ENCODE results near the gene MCC.

Gene MCC

GRCh38 chr5:113234546-113234945 lies 253.7 kb downstream of the MCC start:
- TF ChIP-seq, protein P1, sequence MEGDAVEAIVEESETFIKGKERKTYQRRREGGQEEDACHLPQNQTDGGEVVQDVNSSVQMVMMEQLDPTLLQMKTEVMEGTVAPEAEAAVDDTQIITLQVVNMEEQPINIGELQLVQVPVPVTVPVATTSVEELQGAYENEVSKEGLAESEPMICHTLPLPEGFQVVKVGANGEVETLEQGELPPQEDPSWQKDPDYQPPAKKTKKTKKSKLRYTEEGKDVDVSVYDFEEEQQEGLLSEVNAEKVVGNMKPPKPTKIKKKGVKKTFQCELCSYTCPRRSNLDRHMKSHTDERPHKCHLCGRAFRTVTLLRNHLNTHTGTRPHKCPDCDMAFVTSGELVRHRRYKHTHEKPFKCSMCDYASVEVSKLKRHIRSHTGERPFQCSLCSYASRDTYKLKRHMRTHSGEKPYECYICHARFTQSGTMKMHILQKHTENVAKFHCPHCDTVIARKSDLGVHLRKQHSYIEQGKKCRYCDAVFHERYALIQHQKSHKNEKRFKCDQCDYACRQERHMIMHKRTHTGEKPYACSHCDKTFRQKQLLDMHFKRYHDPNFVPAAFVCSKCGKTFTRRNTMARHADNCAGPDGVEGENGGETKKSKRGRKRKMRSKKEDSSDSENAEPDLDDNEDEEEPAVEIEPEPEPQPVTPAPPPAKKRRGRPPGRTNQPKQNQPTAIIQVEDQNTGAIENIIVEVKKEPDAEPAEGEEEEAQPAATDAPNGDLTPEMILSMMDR (IDR thresholded peaks at IDR 0.05; ENCODE audit: low read depth, low read length) = no peak
- no peak for DNase-seq (ENCODE audit: low read depth in 2 of 2)

DNA sequence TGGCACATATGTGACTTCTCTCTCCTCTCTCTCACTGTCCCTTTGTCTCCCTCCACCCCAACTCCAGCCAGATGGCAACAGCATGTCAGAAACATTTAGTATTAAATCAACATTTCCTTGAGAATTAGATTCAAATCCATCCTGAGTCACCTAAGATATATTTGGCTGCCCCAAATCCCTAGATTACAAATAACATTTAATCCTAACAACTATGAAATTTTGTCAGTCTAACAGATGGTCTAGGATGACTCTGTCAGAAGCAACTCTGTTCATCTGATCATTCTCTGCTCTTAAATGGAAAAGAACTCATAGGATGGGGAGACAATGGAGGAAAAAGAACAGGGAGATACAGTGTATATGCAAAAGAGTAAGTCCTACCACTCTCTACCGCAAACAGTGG lies 254.6 kb downstream of the MCC start:
- TF ChIP-seq, protein P1 (IDR thresholded peaks at IDR 0.05; ENCODE audit: low read depth, low read length) = no peak
- no peak overlapping the region for H3K4me3 ChIP-seq (replicated peaks in 1 of 2; ENCODE audit: low read depth in 2 of 2, low read length in 2 of 2)

More at GRCh38 chr5:113234546-113234945, 253.7 kb downstream of the MCC start:
- H3K4me3 ChIP-seq (replicated peaks in 1 of 2; ENCODE audit: low read depth in 2 of 2, low read length in 2 of 2) = no peak overlapping the region

DNA sequence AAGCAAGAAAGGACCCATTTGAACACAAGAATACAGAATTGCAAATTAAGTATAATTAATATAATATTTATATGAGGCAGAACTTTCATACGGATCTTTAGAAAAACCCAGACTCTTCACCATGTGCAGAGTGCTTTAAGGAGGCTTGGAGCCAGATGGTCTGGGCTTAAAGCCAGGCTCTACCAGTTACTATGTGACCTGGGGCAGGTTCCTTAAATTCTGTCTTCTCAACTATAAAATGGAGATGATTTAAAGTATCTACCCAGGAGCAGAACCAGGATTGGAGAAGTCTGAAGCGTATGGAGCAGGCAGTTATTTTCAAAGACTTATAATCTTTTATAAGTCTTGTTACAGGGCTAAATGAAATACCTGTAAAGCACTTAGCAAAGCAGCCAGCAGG lies 255.6 kb downstream of the MCC start:
- TF ChIP-seq, protein P1 (IDR thresholded peaks at IDR 0.05; ENCODE audit: low read depth, low read length) = no peak
- no peak overlapping the region for H3K4me3 ChIP-seq (replicated peaks in 1 of 2; ENCODE audit: low read depth in 2 of 2, low read length in 2 of 2)
- peak; percentile 42 to 60 for DNase-seq (ENCODE audit: low read depth in 2 of 2)

More for the DNA sequence above, 254.6 kb downstream of the MCC start:
- peak in 1 of 2 donors; percentile 31 for DNase-seq (ENCODE audit: low read depth in 2 of 2)

GRCh38 chr5:113232221-113232620 lies 256.0 kb downstream of the MCC start:
- TF ChIP-seq, protein P1 (IDR thresholded peaks at IDR 0.05; ENCODE audit: low read depth, low read length) = no peak
- H3K4me3 ChIP-seq (replicated peaks in 1 of 2; ENCODE audit: low read depth in 2 of 2, low read length in 2 of 2) = no peak overlapping the region
- peak; percentile 41 to 72 for DNase-seq (ENCODE audit: low read depth in 2 of 2)

- no peak for DNase-seq (ENCODE audit: low read depth in 2 of 2)
- TF ChIP-seq, protein P1 (IDR thresholded peaks at IDR 0.05; ENCODE audit: low read depth, low read length) = no peak
- H3K4me3 ChIP-seq (replicated peaks in 1 of 2; ENCODE audit: low read depth in 2 of 2, low read length in 2 of 2) = no peak overlapping the region
Measured at GRCh38 chr5:113231653-113232000, 256.6 kb downstream of the MCC start.

GRCh38 chr5:113230711-113231652 lies 257.3 kb downstream of the MCC start:
- peak in 1 of 2 donors; percentile 77 for DNase-seq (ENCODE audit: low read depth in 2 of 2)
- TF ChIP-seq, protein P1 (IDR thresholded peaks at IDR 0.05; ENCODE audit: low read depth, low read length) = no peak
- H3K4me3 ChIP-seq (replicated peaks in 1 of 2; ENCODE audit: low read depth in 2 of 2, low read length in 2 of 2) = no peak overlapping the region

All from cardiac fibroblast (primary cell).